ENCODE data around the gene C16orf86. TPM values are rescaled to one million over a fixed set of nuclear protein-coding genes. Genes with fewer than 3 reads are reported as not detected.

The C16orf86 gene
- total and polyA plus RNA-seq, 2 of the 8 experiments (the other 6 are each of a cell fraction or from before 2014, with no cell fraction given), result 1.4 to 2.3 TPM

- POLR2A ChIA-PET (ENCODE audit: partially characterized antibody), result interaction anchor here (0.8 to 2.1 kb wide), 4 partner anchors 9 to 149 kb away, joined by 3 to 7 read pairs (median 4); partner anchors contain the start of genes ACD, GFOD2 and PARD6A
- TF ChIP-seq HDAC6 (IDR thresholded peaks at IDR 0.05; ENCODE audit: low read depth, low read length), result no peak
- no peak for TF ChIP-seq TBP (IDR thresholded peaks at IDR 0.05; ENCODE audit: low read depth, low read length)
- no peak for TF ChIP-seq E2F6 (IDR thresholded peaks at IDR 0.05)
- no peak for TF ChIP-seq POU5F1 (IDR thresholded peaks at IDR 0.05; ENCODE audit: low read depth, low read length)
- TF ChIP-seq CHD2 (IDR thresholded peaks at IDR 0.05; ENCODE audit: low read length), result no peak
- no peak for TF ChIP-seq RXRA (IDR thresholded peaks at IDR 0.05; ENCODE audit: insufficient read depth, low read depth, low read length)
- TF ChIP-seq JUN (IDR thresholded peaks at IDR 0.05; ENCODE audit: low read depth, low read length), result no peak
- TF ChIP-seq CREB1 (IDR thresholded peaks at IDR 0.05), result no peak
- TF ChIP-seq KDM5A (IDR thresholded peaks at IDR 0.05; ENCODE audit: low read length), result no peak
- no peak for TF ChIP-seq ASH2L (IDR thresholded peaks at IDR 0.05; ENCODE audit: low read length)
- TF ChIP-seq SIRT6 (IDR thresholded peaks at IDR 0.05; ENCODE audit: low read length), result no peak
- no peak for TF ChIP-seq SAP30 (IDR thresholded peaks at IDR 0.05; ENCODE audit: insufficient read depth, insufficient replicate concordance, low read length)
- no peak for TF ChIP-seq MAX (IDR thresholded peaks at IDR 0.05)
These were observed 3.0 kb downstream of the C16orf86 start for GRCh38 chr16:67669499-67670101.

More at GRCh38 chr16:67669499-67670101, 3.0 kb downstream of the C16orf86 start:
- no peak overlapping the region for H2BK15ac ChIP-seq (ENCODE audit: low read length)
- no peaks in the 10 kb centered on the region for H3K79me2 ChIP-seq (ENCODE audit: control insufficient read depth in 1 of 2, insufficient read depth in 2 of 2, low read length in 2 of 2)
- H3K27me3 ChIP-seq (replicated peaks in 1 of 4; ENCODE audit: control insufficient read depth in 3 of 4, extremely low read depth in 1 of 4, insufficient read depth in 3 of 4, low read length in 3 of 4), result peaks cover 0 to 3% (median 0%) of the 10 kb centered on the region in 4 experiments; a peak in 2 of 7 replicates
- no peak overlapping the region for H3K14ac ChIP-seq (ENCODE audit: insufficient read length)
- H2BK20ac ChIP-seq (ENCODE audit: low read length), result no peak overlapping the region
- CTCF ChIA-PET (ENCODE audit: partially characterized antibody), result interaction anchor here (1.2 to 13.7 kb wide), 11 partner anchors 12 to 216 kb away, joined by 3 to 202 read pairs (median 7); partner anchors contain the start of genes CARMIL2 and NUTF2
- H2AFZ ChIP-seq (ENCODE audit: low read length), result no peak overlapping the region
- H3K23ac ChIP-seq (ENCODE audit: insufficient read length), result no peak overlapping the region
- no peak overlapping the region for H3K27ac ChIP-seq (ENCODE audit: low read depth, low read length)
- H3K4me3 ChIP-seq (ENCODE audit: extremely low read depth in 1 of 4, insufficient read depth in 2 of 4, low read depth in 3 of 4, low read length in 4 of 4), result no peak overlapping the region
- H4K5ac ChIP-seq (ENCODE audit: insufficient read length, low read depth, low read length), result no peak overlapping the region
- peaks cover 3 to 7% of the 10 kb centered on the region in 2 experiments for H4K20me1 ChIP-seq (replicated peaks in 1 of 2; ENCODE audit: control insufficient read depth in 1 of 2, insufficient read depth in 2 of 2, low read length in 2 of 2)
- DNase-seq (ENCODE audit: low read depth in 1 of 2, low spot score in 2 of 2) (no peak), FAIRE-seq (no peak)
- H2BK5ac ChIP-seq (ENCODE audit: low read depth, low read length), result no peak overlapping the region
- H3K4me2 ChIP-seq (ENCODE audit: insufficient read depth in 1 of 2, low read depth in 2 of 2, low read length in 2 of 2), result no peak overlapping the region
- H2BK12ac ChIP-seq (ENCODE audit: low read depth, low read length), result no peak overlapping the region
- peaks cover 0 to 19% (median 10%) of the 10 kb centered on the region in 4 experiments; a peak in 5 of 7 replicates for H3K4me1 ChIP-seq (replicated peaks in 1 of 4; ENCODE audit: control insufficient read depth in 3 of 4, insufficient read depth in 4 of 4, low read length in 3 of 4)
- no peak overlapping the region for H3K18ac ChIP-seq (ENCODE audit: extremely low read depth, low read length)
- H3K9me3 ChIP-seq (ENCODE audit: insufficient read depth in 2 of 2, low read depth in 1 of 2, low read length in 1 of 2), result no peaks in the 10 kb centered on the region
- WGBS, 2 experiments (ENCODE audit: extremely low coverage in 1 of 2, insufficient coverage in 1 of 2, insufficient read length in 1 of 2, insufficient replicate concordance in 2 of 2, low coverage in 1 of 2, low lambda C conversion rate in 2 of 2, missing lambda C conversion rate in 1 of 2), result 87% methylated on average over 10 of the region's 10 CpGs; no CpG with 5 or more reads in 1 of the 2 experiments
- no peak overlapping the region for H4K8ac ChIP-seq (ENCODE audit: extremely low read depth, insufficient read depth, low read length)
- H3K79me1 ChIP-seq (ENCODE audit: low read depth, low read length), result no peaks in the 10 kb centered on the region
- peaks cover 11% of the 10 kb centered on the region; the same call in 1 of the 2 replicates for H3K23me2 ChIP-seq (ENCODE audit: low read depth, low read length)
- H3K56ac ChIP-seq (replicated peaks; ENCODE audit: insufficient read length, low read depth, low read length), result no peak overlapping the region
- H4K91ac ChIP-seq (replicated peaks; ENCODE audit: insufficient read length, low read length), result no peak overlapping the region
- no peaks in the 10 kb centered on the region for H3K36me3 ChIP-seq (ENCODE audit: control insufficient read depth in 2 of 4, insufficient read depth in 4 of 4, low read length in 3 of 4)
- H3K9ac ChIP-seq (replicated peaks in 1 of 4; ENCODE audit: extremely low read depth in 1 of 4, low read depth in 3 of 4, low read length in 3 of 4), result no peak overlapping the region
- H3K4ac ChIP-seq (replicated peaks; ENCODE audit: insufficient read length, low read depth, low read length), result no peak overlapping the region
- H2BK120ac ChIP-seq (replicated peaks; ENCODE audit: low read depth, low read length), result no peak overlapping the region
- H2AK5ac ChIP-seq (ENCODE audit: low read depth, low read length), result no peak overlapping the region

All from H1 (cell line).